ENCODE results near the gene COBLL1. TPM values are rescaled to one million over a fixed set of nuclear protein-coding genes. Genes with fewer than 3 reads are reported as not detected.

Gene COBLL1
- total RNA-seq, 1 donor from 2014 or later, result 4.4 TPM

DNA sequence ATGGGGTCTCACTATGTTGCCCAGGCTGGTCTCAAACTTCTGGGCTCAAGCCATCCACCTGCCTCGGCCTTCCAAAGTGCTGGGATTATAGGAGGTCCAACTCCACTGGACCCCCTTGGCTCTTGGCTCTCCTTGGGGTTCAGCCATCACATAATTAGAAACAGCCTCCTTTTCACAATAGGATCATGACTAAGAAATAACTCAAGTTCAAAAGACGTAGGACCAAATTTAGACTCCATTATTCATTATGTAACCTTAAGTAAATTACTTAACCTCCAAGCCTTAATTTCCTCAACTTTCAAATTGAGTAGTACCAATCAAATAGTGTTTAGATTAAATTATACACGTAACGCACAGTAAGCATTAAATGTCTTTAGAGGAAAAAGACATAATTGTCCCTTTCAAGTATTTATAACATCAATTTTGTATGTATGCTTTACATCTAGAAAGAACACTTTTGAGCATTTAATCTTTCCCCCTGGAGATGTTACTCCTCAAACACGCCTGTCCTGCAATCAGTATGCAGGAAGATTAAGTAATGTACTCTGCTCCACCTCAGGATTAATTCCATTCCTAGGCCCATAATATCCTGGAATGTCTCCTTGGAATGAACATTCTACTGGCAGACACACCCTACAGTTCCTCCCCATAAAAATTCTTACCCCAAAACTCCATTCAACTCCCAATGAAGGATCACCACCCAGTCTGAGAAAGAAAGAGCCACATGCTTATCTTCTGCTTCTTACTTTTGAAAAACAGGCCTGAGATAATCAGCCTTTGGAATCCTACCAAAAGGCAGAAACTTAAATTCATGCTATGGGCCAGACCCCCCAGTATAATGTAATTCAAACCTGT lies 49.1 kb downstream of the COBLL1 start:
- TF ChIP-seq, protein P1, sequence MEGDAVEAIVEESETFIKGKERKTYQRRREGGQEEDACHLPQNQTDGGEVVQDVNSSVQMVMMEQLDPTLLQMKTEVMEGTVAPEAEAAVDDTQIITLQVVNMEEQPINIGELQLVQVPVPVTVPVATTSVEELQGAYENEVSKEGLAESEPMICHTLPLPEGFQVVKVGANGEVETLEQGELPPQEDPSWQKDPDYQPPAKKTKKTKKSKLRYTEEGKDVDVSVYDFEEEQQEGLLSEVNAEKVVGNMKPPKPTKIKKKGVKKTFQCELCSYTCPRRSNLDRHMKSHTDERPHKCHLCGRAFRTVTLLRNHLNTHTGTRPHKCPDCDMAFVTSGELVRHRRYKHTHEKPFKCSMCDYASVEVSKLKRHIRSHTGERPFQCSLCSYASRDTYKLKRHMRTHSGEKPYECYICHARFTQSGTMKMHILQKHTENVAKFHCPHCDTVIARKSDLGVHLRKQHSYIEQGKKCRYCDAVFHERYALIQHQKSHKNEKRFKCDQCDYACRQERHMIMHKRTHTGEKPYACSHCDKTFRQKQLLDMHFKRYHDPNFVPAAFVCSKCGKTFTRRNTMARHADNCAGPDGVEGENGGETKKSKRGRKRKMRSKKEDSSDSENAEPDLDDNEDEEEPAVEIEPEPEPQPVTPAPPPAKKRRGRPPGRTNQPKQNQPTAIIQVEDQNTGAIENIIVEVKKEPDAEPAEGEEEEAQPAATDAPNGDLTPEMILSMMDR (conservative IDR thresholded peaks at IDR 0.05), result no peak
- Mint-ChIP-seq H3K9me3 (no peaks in the 10 kb centered on the region), H3K27ac (ENCODE audit: unreplicated experiment) (no peak overlapping the region), H3K36me3 (ENCODE audit: low read depth) (no peaks in the 10 kb centered on the region), H3K27me3 (ENCODE audit: low read depth) (no peaks in the 10 kb centered on the region), H3K4me3 (no peak overlapping the region), H3K4me1 (peaks cover 9% of the 10 kb centered on the region)
- DNase-seq (ENCODE audit: low read depth, low spot score), result no peak

DNA sequence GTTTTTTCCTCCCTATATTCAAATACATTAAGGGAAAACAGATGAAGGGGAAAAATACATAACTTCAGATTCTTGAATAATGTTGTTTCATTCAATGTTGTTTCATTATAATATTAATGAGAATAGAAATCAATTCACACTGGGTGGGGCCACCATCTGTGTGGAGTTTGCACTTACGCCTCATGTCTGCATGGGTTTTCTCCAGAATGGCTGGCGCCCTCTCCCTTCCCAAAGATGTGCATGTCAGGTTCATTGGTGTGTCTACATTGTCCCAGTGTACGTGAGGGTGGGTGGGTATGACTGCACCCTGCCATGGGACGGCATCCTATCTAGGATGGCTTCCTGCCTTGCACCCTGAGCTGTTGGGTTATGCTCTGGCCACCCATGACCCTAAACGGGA lies 51.7 kb downstream of the COBLL1 start:
- H3K27me3 Mint-ChIP-seq (ENCODE audit: low read depth), result no peaks in the 10 kb centered on the region
- peaks cover 9% of the 10 kb centered on the region for H3K4me1 Mint-ChIP-seq
- TF ChIP-seq, protein P1 (conservative IDR thresholded peaks at IDR 0.05), result no peak
- no peaks in the 10 kb centered on the region for H3K9me3 Mint-ChIP-seq
- DNase-seq (ENCODE audit: low read depth, low spot score), result no peak
- no peaks in the 10 kb centered on the region for H3K36me3 Mint-ChIP-seq (ENCODE audit: low read depth)
- H3K27ac Mint-ChIP-seq (ENCODE audit: unreplicated experiment), result no peak overlapping the region
- no peak overlapping the region for H3K4me3 Mint-ChIP-seq

GRCh38 chr2:164786787-164787186 lies 54.8 kb downstream of the COBLL1 start:
- no peak for DNase-seq (ENCODE audit: low read depth, low spot score)
- Mint-ChIP-seq H3K27ac (ENCODE audit: unreplicated experiment) (no peak overlapping the region), H3K4me1 (no peaks in the 10 kb centered on the region), H3K27me3 (ENCODE audit: low read depth) (no peaks in the 10 kb centered on the region), H3K36me3 (ENCODE audit: low read depth) (no peaks in the 10 kb centered on the region), H3K4me3 (no peak overlapping the region), H3K9me3 (no peaks in the 10 kb centered on the region)
- TF ChIP-seq, protein P1 (conservative IDR thresholded peaks at IDR 0.05), result no peak

DNA sequence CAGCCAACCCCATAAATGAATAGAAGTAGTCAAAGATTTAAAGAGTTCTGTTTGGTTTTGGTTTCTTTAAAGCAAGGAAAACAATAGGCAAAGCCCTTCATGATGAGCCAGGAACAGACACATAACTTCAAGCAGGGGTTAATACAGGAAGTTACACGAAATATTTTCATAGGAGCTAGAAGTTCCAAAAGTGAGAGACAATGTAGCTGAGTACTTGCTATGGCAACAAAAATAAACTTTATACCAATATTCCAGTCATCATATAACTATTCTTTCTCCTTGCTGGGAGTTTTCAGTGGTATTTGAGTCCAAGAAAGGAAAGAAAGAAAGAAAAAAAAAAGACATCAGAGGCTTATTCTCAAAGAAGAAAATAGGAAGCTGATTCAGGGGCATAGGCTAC lies 56.2 kb downstream of the COBLL1 start:
- H3K27ac Mint-ChIP-seq (ENCODE audit: unreplicated experiment), result no peak overlapping the region
- H3K4me1 Mint-ChIP-seq, result no peaks in the 10 kb centered on the region
- H3K27me3 Mint-ChIP-seq (ENCODE audit: low read depth), result no peaks in the 10 kb centered on the region
- H3K4me3 Mint-ChIP-seq, result no peak overlapping the region
- TF ChIP-seq, protein P1 (conservative IDR thresholded peaks at IDR 0.05), result no peak
- no peaks in the 10 kb centered on the region for H3K9me3 Mint-ChIP-seq
- DNase-seq (ENCODE audit: low read depth, low spot score), result no peak
- no peaks in the 10 kb centered on the region for H3K36me3 Mint-ChIP-seq (ENCODE audit: low read depth)

DNA sequence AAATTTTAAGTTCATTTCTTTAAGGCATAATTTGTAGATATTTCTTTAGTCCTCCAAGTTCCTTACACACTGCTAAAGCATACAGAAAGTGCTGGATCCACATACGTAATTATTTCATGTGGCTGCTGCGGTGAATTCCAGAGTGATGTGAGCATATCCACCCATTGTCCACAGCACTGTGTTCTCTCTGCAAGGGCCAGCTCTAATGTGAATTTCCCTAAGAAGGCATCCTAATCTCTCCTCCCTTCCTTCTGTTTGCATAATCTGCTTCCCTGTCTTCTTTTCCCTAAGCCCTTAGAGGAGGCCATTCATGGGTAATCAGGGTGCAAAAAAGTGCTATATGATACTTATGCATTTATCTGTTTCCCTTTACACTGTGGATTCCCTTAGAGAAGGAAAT lies 57.2 kb downstream of the COBLL1 start:
- Mint-ChIP-seq H3K27ac (ENCODE audit: unreplicated experiment) (no peak overlapping the region), H3K27me3 (ENCODE audit: low read depth) (no peaks in the 10 kb centered on the region), H3K36me3 (ENCODE audit: low read depth) (no peaks in the 10 kb centered on the region), H3K9me3 (no peaks in the 10 kb centered on the region), H3K4me3 (no peak overlapping the region), H3K4me1 (no peaks in the 10 kb centered on the region)
- TF ChIP-seq, protein P1 (conservative IDR thresholded peaks at IDR 0.05), result no peak
- no peak for DNase-seq (ENCODE audit: low read depth, low spot score)
